HG03280 (cell line): Measurements from ENCODE around the gene ADAMTSL4.
"Not testable (repeated sequence)": the region's sequence is repeated elsewhere in the genome, so short reads cannot be mapped to it uniquely, and the experiment has no call there.

Experiments
- ATAC-seq: cut with Tn5 transposase; IDR thresholded peaks from one replicate; pipeline ENCODE4 v1.9.1; 2021; ENCODE audit warnings: mild to moderate bottlenecking, moderate library complexity; ENCODE audit not compliant: unreplicated experiment

ADAMTSL4 gene

DNA sequence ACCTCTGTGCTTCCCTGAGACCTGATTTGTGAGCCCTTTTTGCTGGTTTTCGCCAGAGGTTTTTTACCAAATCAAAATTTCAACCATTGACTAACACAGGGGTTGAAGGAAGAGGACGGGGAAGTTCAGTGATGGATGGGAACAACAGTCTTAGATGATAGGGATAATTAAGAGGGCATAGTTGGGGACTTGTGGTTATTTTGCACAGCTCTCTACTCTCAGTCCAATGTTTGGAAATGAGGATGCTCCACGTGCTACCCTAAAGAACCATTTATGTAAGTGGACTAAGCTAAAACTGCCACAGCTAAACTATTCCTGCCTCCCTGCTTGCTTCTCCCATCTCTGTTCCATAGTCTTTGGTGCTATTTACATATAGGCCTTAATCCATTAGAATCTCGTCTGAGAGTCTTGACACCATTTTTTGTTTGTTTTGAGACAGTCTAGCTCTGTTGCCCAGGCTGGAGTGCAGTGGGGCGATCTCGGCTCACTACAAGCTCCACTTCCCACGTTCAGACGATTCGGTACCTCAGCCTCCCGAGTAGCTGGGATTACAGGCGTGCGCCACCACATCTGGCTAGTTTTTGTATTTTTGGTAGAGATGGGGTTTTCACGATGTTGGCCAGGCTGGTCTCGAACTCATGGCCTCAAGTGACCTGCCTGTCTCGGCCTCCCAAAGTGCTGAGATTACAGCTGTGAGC lies 30.9 kb downstream of the ADAMTSL4 start:
- no peak for ATAC-seq

DNA sequence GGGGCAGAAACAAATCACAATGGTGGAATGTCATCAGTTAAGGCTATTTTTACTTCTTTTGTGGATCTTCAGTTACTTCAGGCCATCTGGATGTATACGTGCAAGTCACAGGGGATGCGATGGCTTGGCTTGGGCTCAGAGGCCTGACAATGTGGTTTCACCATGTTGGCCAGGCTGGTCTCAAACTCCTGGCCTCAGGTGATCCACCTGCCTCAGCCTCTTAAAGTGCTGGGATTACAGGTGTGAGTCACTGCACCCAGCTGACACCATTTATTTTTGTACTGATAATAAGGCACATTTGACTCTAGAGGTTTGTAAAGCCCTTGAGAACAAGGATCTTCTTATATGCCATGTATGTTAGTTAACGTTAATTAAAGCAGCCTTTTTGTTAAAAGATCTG lies 31.8 kb downstream of the ADAMTSL4 start:
- not testable (repeated sequence) for ATAC-seq

GRCh38 chr1:150581437-150581836 lies 32.2 kb downstream of the ADAMTSL4 start:
- ATAC-seq: not testable (repeated sequence)

DNA sequence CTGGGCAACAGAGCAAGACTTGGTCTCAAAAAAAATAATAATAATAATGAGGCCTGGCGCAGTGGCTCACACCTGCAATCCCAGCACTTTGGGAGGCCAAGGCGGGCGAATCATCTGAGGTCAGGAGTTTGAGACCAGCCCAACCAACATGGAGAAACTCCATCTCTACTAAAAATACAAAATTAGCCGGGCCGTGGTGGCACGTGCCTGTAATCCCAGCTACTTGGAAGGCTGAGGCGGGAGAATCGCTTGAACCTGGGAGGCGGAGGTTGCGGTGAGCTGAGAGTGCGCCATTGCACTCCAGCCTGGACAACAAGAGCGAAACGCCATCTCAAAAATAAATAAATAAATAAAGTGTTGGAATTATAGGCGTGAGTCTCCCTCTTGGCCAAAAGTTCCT lies 32.8 kb downstream of the ADAMTSL4 start:
- ATAC-seq: not testable (repeated sequence)

DNA sequence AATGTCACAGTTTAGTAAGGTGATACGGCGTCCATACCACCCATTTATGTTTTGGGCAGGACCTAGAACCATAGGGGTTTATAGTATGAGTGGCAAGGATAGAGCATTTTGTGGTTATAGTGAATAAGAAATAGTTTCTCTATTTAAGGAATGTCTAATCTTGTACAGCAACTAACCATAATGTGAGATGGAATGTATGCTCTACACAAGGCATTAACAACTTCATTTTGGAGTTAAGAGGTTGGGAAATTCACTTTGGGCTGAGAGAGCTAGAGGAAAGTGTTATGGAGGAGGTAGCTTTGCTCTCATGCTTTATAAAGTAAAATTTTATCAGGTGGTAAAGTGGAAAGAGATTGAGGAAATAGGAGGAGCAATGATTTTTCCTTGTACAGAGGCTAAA lies 33.2 kb downstream of the ADAMTSL4 start:
- no peak for ATAC-seq

DNA sequence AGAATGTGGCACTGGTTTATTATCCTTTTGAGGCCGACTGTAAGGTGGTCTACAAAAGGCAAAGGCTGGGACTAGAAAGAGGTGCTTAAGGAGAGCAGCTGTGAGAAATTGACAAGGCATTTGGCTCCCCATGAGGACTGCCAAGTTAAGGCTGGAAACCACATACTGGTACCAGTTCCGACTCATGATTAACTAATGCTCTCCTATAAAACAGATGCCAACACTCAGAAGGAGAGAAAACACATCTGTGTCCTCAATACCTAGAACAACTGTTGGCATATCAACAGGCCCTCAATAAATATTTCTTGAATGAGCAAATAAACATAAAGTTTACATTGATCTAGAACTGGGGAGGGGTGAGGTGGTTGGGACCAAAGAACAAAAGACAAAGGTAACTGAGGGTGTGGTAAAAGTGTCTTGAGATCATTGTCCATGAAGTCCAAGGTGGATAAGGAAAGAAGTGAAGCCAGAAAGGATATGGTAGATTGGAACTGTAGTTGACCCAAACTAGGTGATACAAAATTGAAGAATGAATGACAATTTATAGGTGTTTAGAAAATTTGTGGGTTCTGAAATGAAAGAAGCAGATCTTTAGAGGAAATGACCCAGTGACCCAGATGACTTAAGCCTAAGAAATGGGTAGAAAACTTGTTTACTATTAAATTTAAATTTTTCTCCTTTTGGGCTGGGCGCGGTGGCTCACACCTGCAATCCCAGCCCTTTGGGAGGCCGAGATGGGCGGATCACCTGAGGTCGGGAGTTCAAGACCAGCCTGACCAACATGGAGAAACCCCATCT lies 47.1 kb downstream of the ADAMTSL4 start:
- ATAC-seq: no peak

GRCh38 chr1:150596976-150597375 lies 47.8 kb downstream of the ADAMTSL4 start:
- no peak for ATAC-seq

- ATAC-seq: not testable (repeated sequence)
Observed at GRCh38 chr1:150598346-150598745, 49.1 kb downstream of the ADAMTSL4 start.

DNA sequence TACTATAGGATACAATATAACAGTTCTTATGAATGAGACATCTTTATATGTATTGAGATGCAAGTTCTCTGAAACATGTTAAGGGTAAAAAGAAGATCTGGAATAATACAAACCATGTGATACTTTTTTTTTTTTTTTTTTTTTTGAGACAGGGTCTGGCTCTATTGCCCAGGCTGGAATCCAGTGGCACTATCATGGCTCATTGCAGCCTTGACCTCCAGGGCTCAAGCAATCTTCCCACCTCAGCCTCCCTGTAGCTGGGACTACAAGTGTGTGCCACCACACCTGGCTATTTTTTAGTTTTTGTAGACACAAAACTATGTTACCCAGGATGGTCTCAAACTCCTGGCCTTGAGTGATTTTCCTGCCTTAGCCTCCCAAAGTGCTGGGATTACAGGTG lies 52.3 kb downstream of the ADAMTSL4 start:
- ATAC-seq: no peak

DNA sequence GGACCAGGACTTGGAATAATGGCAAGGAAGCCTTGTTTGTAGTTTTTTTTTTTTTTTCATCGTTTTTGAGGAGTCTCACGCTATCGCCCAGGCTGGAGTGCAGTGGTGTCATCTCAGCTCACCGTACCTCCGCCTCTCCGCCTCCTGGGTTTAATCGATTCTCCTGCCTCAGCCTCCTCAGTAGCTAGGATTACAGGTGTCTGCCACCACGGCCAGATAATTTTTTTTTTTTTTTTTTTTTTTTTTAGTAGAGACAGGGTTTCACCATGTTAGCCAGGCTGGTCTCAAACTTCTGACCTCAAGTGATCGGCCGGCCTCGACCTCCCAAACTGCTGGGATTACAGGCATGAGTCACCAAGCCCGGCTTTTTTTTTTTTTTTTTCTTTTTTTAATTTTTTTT lies 53.2 kb downstream of the ADAMTSL4 start:
- not testable (repeated sequence) for ATAC-seq

- no peak for ATAC-seq
Observed at GRCh38 chr1:150603711-150604110, 54.5 kb downstream of the ADAMTSL4 start.

DNA sequence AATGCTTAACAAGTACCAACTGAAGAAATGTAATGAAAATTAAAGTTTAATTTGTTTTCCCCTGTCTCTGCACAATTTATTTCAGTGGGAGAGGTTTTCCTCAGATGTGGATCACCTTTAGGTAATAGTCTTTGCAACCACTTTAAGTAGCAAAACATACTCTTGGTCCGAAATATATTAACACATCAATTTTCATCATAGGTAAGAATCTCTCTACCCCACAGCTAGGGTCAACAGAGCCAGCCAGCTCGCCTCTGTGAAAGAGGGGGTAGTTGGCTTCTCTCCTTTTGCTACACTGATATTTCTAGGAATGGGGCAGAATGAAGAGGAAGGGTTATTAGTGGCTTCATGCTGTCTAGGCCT lies 55.0 kb downstream of the ADAMTSL4 start:
- ATAC-seq: no peak

DNA sequence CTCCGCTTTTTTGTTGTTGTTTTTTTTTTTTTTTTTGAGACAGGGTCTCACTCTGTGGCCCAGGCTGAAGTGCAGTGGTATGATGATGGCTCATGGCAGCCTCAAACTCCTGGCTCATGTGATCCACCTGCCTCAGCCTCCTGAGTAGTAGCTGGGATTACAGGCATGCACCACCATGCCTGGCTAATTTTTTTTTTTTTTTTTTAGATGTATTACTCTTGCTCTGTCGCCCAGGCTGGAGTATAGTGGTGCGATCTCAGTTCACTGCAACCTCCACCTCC lies 56.2 kb downstream of the ADAMTSL4 start:
- not testable (repeated sequence) for ATAC-seq

DNA sequence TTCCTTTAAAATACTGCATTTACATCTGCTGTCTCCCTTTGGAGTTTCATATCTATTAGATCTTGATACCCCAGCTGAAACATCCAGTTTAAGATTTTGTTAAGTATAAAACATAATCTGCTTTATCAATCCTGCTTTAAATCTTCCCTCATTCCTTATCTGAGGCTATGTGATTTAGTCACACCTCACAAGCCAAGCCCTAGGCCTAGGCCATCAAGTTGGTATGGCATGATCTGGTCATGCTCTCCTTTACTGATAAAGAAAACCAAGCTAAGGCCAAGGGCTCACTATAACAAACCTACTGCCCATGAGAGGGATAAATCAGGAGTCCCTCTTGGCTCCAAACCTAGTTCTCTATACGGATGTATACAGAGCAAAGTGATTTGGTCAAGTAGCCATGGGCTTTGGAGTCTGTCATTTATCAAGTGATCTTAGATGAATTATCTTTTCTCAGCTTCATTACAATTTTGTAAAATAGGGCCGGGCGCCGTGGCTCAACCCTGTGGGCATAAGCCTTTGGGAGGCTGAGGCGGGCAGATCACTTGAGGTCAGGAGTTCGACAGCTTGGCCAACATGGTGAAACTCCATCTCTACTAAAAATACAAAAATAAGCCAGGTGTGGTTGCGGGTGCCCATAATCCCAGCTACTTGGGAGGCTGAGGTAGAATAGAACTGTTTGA lies 57.4 kb downstream of the ADAMTSL4 start:
- ATAC-seq: no peak

DNA sequence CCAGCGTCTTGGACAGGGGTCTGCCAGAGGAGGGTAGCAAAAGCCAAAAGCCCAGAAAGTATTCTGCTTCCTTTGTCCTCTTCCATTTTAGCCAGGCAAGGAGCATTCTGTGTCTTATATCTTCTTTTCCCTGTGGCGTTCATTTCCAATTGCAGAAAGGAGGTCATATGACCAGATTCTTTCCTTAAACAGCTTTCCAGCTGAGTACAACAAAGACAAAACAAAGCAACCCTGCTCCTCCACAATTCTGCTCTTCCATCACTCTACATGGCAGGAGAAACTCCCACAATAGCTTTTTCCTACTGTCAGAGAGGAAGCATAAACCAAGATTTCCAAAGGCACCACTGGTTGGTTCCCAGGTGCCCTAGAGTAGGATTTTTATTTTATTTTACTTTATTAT lies 60.5 kb downstream of the ADAMTSL4 start:
- no peak for ATAC-seq
